ENCODE measurements around the gene WNT3.

DNA sequence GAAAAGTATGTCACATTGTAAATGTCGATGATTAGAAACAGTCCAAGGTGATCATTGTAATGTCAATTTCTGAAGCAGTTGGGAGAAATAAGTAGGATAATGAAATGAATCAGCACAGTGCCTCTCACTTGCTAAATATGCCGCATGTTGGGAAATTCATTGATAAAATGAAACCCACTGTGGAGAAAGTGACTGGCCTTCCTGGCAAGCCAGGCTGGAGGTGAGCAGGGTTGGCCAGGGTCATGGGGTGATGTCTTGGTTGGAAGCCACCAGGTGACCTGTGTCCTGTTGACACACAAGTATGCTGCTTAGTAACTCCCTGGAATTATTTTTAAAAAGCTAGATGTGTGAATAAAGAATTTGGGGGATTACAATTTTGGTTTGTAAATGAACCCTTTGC is 18.0 kb upstream of the WNT3 start:
- TF ChIP-seq, protein P1, sequence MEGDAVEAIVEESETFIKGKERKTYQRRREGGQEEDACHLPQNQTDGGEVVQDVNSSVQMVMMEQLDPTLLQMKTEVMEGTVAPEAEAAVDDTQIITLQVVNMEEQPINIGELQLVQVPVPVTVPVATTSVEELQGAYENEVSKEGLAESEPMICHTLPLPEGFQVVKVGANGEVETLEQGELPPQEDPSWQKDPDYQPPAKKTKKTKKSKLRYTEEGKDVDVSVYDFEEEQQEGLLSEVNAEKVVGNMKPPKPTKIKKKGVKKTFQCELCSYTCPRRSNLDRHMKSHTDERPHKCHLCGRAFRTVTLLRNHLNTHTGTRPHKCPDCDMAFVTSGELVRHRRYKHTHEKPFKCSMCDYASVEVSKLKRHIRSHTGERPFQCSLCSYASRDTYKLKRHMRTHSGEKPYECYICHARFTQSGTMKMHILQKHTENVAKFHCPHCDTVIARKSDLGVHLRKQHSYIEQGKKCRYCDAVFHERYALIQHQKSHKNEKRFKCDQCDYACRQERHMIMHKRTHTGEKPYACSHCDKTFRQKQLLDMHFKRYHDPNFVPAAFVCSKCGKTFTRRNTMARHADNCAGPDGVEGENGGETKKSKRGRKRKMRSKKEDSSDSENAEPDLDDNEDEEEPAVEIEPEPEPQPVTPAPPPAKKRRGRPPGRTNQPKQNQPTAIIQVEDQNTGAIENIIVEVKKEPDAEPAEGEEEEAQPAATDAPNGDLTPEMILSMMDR (IDR thresholded peaks at IDR 0.05) = no peak
- no peak for TF ChIP-seq POLR2A (IDR thresholded peaks at IDR 0.05)

Data from heart left ventricle (tissue), 13 donors.